GM12872 (cell line): Measurements from ENCODE around the gene GID8.

ENCODE experiments used
- TF ChIP-seq, protein P1 (sequence below): IDR thresholded peaks from 3 replicates; pipeline ENCODE4 v1.5.1; 2011; ENCODE audit warnings: low read depth, mild to moderate bottlenecking, low read length, moderate library complexity; ENCODE audit not compliant: insufficient read depth

GID8 gene

DNA sequence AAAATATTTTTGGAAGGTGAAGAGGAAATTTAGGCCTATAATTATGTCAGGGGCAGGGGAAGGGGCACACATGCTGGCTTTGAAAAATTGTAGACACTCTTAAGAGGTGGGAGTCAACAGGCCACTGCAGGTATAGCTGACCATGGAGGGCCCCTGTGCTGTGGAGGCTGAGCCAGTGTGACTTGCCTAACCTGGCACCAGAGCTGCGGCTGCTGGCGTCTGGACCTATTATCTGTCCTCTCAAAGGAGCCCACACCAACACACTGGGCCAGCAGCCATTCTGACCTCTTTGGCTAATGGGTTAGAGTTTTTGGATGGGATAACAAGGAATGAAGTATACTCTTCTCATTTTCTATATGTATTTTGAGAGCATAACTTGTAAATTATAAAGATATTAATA lies 4.5 kb downstream of the GID8 start:
- TF ChIP-seq, protein P1, sequence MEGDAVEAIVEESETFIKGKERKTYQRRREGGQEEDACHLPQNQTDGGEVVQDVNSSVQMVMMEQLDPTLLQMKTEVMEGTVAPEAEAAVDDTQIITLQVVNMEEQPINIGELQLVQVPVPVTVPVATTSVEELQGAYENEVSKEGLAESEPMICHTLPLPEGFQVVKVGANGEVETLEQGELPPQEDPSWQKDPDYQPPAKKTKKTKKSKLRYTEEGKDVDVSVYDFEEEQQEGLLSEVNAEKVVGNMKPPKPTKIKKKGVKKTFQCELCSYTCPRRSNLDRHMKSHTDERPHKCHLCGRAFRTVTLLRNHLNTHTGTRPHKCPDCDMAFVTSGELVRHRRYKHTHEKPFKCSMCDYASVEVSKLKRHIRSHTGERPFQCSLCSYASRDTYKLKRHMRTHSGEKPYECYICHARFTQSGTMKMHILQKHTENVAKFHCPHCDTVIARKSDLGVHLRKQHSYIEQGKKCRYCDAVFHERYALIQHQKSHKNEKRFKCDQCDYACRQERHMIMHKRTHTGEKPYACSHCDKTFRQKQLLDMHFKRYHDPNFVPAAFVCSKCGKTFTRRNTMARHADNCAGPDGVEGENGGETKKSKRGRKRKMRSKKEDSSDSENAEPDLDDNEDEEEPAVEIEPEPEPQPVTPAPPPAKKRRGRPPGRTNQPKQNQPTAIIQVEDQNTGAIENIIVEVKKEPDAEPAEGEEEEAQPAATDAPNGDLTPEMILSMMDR: no peak

DNA sequence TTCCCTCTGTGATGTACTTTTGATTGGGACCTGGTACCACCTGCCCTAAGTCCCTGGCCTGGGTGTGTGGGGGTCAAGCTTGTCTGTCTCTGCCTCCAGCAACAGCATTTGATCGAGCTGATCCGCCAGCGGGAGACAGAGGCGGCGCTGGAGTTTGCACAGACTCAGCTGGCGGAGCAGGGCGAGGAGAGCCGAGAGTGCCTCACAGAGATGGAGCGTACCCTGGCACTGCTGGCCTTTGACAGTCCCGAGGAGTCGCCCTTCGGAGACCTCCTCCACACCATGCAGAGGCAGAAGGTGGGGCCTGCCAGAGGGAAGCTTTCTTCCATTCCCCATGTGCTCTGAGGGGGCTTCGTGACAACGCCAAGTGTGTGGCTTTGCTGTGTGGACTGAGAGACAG lies 5.4 kb downstream of the GID8 start:
- TF ChIP-seq, protein P1: no peak

DNA sequence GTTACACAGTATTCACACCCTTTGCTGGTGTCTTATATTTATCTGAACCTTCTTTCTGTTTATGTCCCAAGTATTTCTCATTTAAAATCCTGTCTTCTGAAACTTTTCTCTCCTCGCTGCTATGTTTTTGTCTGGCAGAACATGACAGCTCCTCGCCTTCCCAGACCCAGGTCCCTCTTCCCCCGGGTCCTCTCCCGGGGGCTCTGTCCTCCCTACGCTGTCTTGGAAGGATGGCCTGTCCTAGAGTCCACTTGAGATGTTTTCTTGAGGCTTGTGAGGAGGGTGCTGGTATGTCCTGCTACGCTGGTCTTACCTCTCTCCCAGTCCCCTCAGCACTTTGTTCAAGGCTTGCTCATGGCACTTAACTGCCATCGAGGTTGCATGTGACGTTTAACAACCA lies 6.2 kb downstream of the GID8 start:
- TF ChIP-seq, protein P1: no peak

DNA sequence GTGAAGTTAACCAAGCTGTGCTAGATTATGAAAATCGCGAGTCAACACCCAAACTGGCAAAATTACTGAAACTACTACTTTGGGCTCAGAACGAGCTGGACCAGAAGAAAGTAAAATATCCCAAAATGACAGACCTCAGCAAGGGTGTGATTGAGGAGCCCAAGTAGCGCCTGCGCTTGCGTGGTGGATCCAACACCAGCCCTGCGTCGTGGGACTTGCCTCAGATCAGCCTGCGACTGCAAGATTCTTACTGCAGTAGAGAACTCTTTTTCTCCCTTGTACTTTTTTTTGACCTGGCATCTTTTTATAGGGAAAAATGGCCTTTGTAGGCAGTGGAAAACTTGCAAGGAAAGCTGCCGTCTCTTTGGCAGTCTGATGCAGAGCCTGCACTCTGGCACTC lies 6.8 kb downstream of the GID8 start:
- TF ChIP-seq, protein P1: no peak

DNA sequence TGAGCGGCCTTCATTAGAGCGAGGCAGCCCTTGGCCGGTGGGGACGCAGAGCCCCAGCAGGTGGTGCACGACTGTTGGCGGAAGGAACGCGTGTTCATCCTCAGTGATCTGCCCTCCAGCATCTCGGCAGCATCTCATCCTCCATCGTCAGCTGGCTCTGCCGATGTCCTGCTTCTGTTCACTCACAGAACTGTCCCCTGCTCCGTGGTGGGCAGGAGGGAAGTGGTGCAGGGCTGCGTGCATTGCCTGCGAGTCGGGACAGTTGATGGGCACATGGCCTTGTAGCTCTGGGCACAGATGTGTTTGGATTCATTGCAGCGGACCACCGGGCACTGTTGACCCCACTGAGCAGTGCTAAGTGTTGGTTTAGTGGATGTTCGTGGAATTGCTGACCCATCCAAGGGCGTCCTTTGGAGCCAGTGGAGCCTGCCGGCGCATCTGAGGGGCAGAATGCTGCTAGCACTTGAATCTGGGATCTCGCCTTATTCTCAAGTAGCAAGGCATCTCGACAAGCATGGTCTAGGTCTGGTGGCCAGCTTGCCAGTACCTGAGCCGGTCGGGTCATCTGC lies 7.9 kb downstream of the GID8 start:
- TF ChIP-seq, protein P1: no peak

DNA sequence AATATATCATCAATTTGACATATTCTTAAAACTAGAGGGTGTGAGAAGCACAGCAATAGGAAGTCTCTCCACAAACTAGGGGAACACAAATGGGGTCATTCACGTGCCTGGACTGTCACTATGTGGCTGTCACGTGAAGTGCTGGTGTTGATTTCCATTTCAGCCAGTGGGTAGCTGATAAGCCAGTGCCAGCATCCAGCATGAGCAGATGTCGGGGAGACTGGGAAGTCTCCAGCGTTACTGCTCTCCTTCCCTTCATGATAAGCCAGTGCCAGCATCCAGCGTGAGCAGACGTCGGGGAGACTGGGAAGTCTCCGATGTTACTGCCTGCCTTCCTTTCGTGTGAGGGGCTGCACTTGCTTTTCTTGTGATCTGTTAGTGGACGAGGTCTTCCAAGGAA lies 9.0 kb downstream of the GID8 start:
- TF ChIP-seq, protein P1: no peak

DNA sequence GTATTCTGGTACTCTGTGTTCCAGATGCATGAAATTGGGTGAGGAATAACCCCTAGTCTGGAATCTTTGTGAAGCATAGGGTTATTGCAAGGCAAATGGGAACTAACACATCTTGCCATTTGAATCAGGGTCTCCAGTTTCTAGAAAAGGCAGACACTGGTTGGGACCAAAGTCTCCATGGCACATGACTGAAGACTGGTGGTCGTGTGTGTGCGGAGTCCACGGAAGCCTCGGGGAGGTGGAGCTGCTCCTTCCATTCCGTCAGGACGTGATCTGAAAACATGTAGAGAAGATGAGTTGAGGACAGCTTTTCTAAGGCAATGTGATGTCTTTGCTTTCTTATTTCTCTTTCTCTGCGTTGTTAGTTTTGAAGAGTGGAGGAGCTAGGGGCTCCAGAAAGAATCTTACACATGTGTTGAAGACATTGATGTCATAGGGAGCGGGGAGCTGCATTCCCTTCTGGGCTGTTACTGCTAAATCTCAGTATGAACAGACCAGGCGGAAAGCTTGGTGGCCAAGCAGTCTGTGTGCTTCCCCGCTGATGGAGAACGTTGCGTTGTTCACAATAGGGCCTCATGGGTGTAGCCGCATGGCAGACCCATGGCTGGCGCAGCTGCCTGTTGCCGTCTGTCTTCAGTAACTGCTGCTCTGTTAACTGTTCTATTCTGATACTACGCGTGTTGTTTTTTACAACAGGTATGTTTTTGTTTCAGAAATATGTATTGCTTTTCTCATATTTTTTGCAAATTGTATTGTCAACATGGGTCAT lies 9.8 kb downstream of the GID8 start:
- TF ChIP-seq, protein P1: no peak
